Astrocyte of the cerebellum (primary cell): ENCODE results near the gene SMYD3.

Source experiments
- DNase-seq: peaks from one replicate; pipeline ENCODE4 v3.0.0-alpha.2; 2011; ENCODE audit warnings: low read depth
- H3K4me3 ChIP-seq: 2 replicates; pipeline ENCODE4 v1.5.1; 2011; ENCODE audit warnings: mild to moderate bottlenecking, low read depth, low read length, moderate library complexity
- CTCF ChIP-seq: IDR thresholded peaks from 2 replicates; pipeline ENCODE4 v1.5.1; 2012; ENCODE audit warnings: low read length, low read depth, moderate library complexity, mild to moderate bottlenecking; ENCODE audit errors: missing control alignments
- in situ Hi-C: cut with HindIII; loops from 2 replicates; pipeline ENCODE4 v1.10.0; 2017; ENCODE audit warnings: low sequenced_read_pairs

The SMYD3 gene

GRCh38 chr1:245870698-245871097 is 636.4 kb downstream of the SMYD3 start:
- no peak overlapping the region for H3K4me3 ChIP-seq
- TF ChIP-seq CTCF = no peak
- DNase-seq = no peak
- in situ Hi-C loops = no loop called here

- in situ Hi-C loops = loop anchor here (5.0 kb wide), 1 partner anchor 38 kb away; no protein-coding TSS in a partner anchor
- DNase-seq = no peak
- no peak for TF ChIP-seq CTCF
- no peak overlapping the region for H3K4me3 ChIP-seq
These were observed 637.2 kb downstream of the SMYD3 start for GRCh38 chr1:245869847-245870246.

- in situ Hi-C loops = loop anchor here (5.0 kb wide), 1 partner anchor 35 kb away; no protein-coding TSS in a partner anchor
- DNase-seq = no peak
- no peak overlapping the region for H3K4me3 ChIP-seq
- TF ChIP-seq CTCF = no peak
These were observed 639.3 kb downstream of the SMYD3 start for GRCh38 chr1:245867738-245868137.

- in situ Hi-C loops = loop anchor here (5.0 kb wide), 1 partner anchor 33 kb away; no protein-coding TSS in a partner anchor
- TF ChIP-seq CTCF = no peak
- no peak overlapping the region for H3K4me3 ChIP-seq
- no peak for DNase-seq
These were observed 642.2 kb downstream of the SMYD3 start for GRCh38 chr1:245864872-245865271.

GRCh38 chr1:245863566-245864184 is 643.4 kb downstream of the SMYD3 start:
- in situ Hi-C loops = no loop called here
- no peak overlapping the region for H3K4me3 ChIP-seq
- TF ChIP-seq CTCF = no peak
- DNase-seq = no peak

GRCh38 chr1:245862812-245863540 is 644.1 kb downstream of the SMYD3 start:
- in situ Hi-C loops = no loop called here
- TF ChIP-seq CTCF = no peak
- no peak for DNase-seq
- no peak overlapping the region for H3K4me3 ChIP-seq
